ENCODE data around the gene TMED10. TPM values are rescaled to one million over a fixed set of nuclear protein-coding genes. Genes with fewer than 3 reads are reported as not detected.

Gene TMED10
- total RNA-seq, 2 donors from 2014 or later: 200 to 265 TPM

DNA sequence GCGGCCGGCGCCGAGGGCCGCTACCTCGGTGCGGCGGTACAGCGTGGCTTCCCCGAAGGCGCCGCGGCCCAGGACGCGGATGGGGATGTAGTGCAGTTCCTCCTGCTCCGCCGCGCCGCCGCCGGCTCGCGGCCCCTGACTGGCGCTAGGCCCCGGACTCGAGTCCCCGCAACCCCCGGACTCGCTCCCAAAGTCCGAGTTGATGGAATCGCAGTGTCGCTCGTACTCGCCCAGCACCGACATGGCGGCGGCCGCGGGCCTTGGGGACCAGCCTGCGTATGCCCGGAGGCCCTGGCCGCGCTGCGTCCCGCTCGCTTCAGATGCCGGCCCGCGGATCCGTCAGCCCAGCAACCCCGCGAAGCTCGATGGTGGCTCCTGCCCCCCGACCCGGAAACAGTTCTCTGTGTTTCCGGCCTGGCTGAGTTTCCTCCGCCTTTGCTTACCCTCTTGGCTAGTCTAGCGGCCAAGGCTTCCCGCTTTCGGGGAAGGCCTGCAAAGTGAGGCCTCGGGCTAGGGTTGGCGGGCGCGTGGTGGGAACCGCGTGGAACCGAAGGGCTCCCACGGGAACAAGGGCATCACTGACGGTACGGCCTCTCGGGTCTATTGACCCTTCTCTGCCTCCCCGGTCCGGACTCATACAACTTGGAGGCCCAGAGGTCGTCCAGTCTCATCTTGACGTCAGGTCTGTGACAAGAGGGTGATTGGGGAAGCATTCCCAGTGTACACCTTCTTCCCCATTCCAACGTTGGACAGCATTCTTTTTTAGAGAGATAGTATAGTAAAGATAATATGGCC, 49.5 kb downstream of the TMED10 start, which contains the start of gene NEK9:
NEK9 (minus strand) TSS at position 370 of the 795 bp plus-strand sequence; CDS start at position 243, 127 bp downstream.
- ATAC-seq: peak; percentile 97 to 98
- DNase-seq (ENCODE audit: low spot score): peak; percentile 92
- Mint-ChIP-seq H3K27me3 (no peaks in the 10 kb centered on the region), H3K9me3 (no peaks in the 10 kb centered on the region), H3K4me1 (ENCODE audit: low read depth in 2 of 2) (peaks cover 35% of the 10 kb centered on the region in 2 donors), H3K4me3 (peak within 1 kb of the TSS; percentile 93), H3K36me3 (peaks cover 14% of the 10 kb centered on the region), H3K27ac (peak within 1 kb of the TSS; percentile 90 to 95)

DNA sequence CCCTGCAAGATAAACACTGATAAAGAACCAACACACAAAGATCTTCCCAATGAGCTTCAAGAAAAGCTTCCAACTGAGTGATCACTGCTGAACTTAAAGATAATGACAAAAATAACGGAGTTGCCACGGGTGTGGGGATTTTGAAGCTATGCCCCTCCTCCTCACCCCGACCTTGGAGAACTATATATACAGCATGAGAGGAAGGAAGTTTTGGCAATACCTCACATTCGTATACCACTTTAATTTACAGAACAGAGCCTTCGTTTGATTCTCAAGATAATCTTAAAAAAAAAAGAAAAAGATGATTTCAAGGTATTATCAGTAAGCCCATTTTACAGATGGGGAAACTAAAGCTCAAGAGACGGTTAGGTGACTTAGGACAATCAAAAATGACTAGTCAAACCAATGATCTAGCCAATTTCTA, 50.3 kb downstream of the TMED10 start:
- ATAC-seq (no peak), DNase-seq (ENCODE audit: low spot score) (no peak)

DNA sequence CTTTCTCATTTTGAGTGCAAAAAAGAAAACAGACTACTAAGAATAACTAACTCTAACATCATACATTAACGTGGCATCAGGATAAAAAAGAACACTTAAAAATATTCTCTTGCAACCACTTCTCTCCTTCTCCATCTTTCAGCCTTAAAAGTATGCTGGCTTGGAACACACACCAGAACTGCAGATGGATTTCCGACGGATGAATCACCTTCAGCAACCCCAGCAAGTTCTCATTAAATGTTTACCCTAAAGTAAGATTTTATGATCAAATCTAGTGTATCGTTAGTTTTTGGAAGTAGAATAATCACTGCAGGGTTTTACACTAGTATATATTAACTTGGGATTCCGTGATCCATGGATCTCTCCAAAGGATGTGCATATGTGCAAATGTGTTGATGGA, 50.8 kb downstream of the TMED10 start:
- H3K9me3 Mint-ChIP-seq: no peaks in the 10 kb centered on the region
- H3K36me3 Mint-ChIP-seq: peaks cover 16% of the 10 kb centered on the region
- no peaks in the 10 kb centered on the region for H3K27me3 Mint-ChIP-seq
- peaks cover 35 to 38% of the 10 kb centered on the region in 2 donors for H3K4me1 Mint-ChIP-seq (ENCODE audit: low read depth in 2 of 2)
- H3K27ac Mint-ChIP-seq: peak overlapping the region; percentile 90 to 95
- DNase-seq (ENCODE audit: low spot score): no peak
- H3K4me3 Mint-ChIP-seq: peak overlapping the region; percentile 93
- no peak for ATAC-seq

More for the DNA sequence above, 50.3 kb downstream of the TMED10 start:
- Mint-ChIP-seq H3K9me3 (no peaks in the 10 kb centered on the region), H3K36me3 (peaks cover 15% of the 10 kb centered on the region), H3K4me3 (peak overlapping the region; percentile 93), H3K27ac (peak overlapping the region; percentile 90 to 95), H3K4me1 (ENCODE audit: low read depth in 2 of 2) (peaks cover 35 to 36% of the 10 kb centered on the region in 2 donors), H3K27me3 (no peaks in the 10 kb centered on the region)

DNA sequence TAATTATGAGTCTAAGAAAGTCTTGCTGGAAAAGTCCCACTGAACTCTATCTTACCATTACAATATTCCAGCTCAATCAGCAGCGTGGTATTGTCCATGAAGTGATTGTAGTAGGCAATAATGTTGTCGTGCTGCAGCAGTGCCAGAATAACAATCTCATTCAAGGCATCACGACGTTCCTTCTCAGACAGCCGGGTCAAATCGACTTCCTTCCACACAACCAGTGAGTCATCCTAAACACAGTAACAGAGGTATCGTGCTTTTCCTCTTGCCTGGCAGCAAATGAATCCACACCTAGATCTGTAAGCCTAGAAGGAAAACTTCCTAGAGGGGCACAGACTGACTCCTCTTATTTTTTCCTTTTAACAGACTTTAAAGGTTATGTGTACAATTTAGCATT, 52.4 kb downstream of the TMED10 start:
- no peak for ATAC-seq
- no peak for DNase-seq (ENCODE audit: low spot score)
- peaks cover 21% of the 10 kb centered on the region for H3K36me3 Mint-ChIP-seq
- H3K9me3 Mint-ChIP-seq: no peaks in the 10 kb centered on the region
- no peaks in the 10 kb centered on the region for H3K27me3 Mint-ChIP-seq
- peaks cover 35 to 38% of the 10 kb centered on the region in 2 donors for H3K4me1 Mint-ChIP-seq (ENCODE audit: low read depth in 2 of 2)
- peak overlapping the region; percentile 42 for H3K4me3 Mint-ChIP-seq
- H3K27ac Mint-ChIP-seq: peak overlapping the region; percentile 6 to 76

DNA sequence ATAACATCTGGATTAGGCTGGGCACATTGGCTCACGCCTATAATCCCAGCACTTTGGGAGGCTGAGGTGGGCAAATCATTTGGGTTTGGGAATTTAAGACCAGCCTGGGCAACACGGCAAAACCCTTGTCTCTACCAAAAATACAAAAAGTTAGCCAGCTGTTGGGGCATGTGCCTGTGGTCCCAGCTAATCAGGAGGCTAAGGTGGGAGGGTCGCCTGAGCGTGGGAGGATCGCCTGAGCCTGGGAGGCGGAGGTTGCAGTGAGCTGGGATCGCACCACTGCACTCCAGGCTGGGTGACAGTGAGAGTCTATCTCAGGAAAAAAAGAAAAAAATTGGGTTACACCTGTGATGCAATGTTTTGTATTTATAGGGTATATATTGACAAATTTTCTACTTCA, 54.9 kb downstream of the TMED10 start:
- no peaks in the 10 kb centered on the region for H3K27me3 Mint-ChIP-seq
- peak overlapping the region in 1 of 2 donors; percentile 8 for H3K27ac Mint-ChIP-seq
- peaks cover 24 to 25% of the 10 kb centered on the region in 2 donors for H3K4me1 Mint-ChIP-seq (ENCODE audit: low read depth in 2 of 2)
- no peak overlapping the region for H3K4me3 Mint-ChIP-seq
- DNase-seq (ENCODE audit: low spot score) (no peak), ATAC-seq (no peak)
- no peaks in the 10 kb centered on the region for H3K9me3 Mint-ChIP-seq
- peaks cover 19% of the 10 kb centered on the region for H3K36me3 Mint-ChIP-seq

GRCh38 chr14:75120541-75121291, 55.7 kb downstream of the TMED10 start:
- DNase-seq (ENCODE audit: low spot score): no peak

DNA sequence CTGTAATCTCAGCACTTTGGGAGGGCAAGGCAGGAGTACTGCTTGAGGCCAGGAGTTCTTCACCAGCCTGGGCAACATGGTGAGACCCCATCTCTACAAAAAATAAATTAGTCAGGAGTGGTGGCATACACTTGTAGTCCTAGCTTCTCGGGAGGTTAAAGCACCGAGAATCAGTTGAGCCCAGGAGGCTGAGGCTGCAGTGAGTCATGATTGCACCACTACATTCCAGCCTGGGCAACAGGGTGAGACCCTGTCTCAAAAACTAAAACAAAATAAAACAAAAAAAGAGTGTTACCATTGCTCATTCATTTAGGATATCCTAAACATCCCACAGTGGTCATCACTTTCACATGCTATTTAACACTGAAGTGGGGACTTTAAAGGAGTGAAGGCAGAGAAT, 57.4 kb downstream of the TMED10 start:
- DNase-seq (ENCODE audit: low spot score) (no peak), ATAC-seq (no peak)
- Mint-ChIP-seq H3K4me3 (no peak overlapping the region), H3K27me3 (no peaks in the 10 kb centered on the region), H3K36me3 (peaks cover 14% of the 10 kb centered on the region), H3K27ac (no peak overlapping the region), H3K9me3 (no peaks in the 10 kb centered on the region), H3K4me1 (ENCODE audit: low read depth in 2 of 2) (peaks cover 4 to 9% of the 10 kb centered on the region in 2 donors)

More at GRCh38 chr14:75120541-75121291, 55.7 kb downstream of the TMED10 start:
- Mint-ChIP-seq H3K27me3 (no peaks in the 10 kb centered on the region), H3K36me3 (peaks cover 14% of the 10 kb centered on the region), H3K4me3 (no peak overlapping the region), H3K4me1 (ENCODE audit: low read depth in 2 of 2) (peaks cover 17 to 18% of the 10 kb centered on the region in 2 donors), H3K9me3 (no peaks in the 10 kb centered on the region), H3K27ac (peak overlapping the region in 1 of 2 donors; percentile 8)
- no peak for ATAC-seq

DNA sequence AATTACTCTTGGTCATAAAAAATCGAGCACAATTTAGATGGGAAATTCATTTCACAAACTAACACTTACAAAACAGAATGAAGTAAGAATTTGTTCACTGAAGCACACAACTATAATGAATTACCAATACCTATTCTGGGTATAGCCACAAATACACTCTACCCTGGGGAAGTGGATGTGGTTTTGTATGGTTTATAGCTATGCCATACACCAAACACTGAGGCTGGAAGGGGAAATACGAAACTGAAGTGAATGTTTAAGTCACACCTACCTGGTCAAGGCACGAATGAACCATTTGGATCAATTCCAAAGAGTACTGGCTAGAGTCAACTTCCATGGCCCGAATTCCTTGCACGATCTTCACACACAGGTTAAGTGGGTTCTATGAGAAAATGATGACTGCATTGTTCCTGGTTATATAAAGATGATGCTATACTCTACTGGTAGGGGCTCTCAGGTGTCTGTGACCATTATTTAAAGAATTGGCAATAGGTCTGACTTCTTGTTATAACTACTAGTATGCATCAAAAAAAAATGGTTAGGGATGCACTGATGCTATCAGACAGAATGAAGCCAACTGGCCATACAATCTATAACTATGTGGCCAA, 62.4 kb downstream of the TMED10 start:
- Mint-ChIP-seq H3K4me1 (ENCODE audit: low read depth in 2 of 2) (peaks cover 0 to 6% of the 10 kb centered on the region in 2 donors), H3K27me3 (no peaks in the 10 kb centered on the region), H3K27ac (no peak overlapping the region), H3K4me3 (no peak overlapping the region), H3K9me3 (no peaks in the 10 kb centered on the region), H3K36me3 (peaks cover 30% of the 10 kb centered on the region)
- ATAC-seq (peak; percentile 67 to 85), DNase-seq (ENCODE audit: low spot score) (no peak)

DNA sequence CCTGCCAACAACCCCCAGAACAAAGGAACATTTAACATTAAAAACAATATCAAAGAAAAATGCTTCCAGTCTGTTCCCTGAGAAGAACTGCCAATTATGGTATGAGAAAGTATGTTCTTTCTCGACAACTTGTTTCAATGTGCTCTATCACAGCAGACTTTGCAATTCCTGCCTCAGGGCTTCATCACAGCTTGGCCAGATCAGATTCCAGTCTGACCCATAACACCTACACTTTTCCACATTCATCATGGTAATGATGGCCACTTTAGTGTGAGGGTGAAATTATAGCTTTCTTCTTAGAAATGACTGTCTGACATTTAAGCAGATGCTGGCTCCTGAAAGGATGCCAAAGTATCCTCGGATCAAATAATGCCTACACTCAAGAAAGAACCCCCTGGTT, 66.5 kb downstream of the TMED10 start:
- Mint-ChIP-seq H3K9me3 (no peaks in the 10 kb centered on the region), H3K4me3 (no peak overlapping the region), H3K36me3 (peaks cover 46% of the 10 kb centered on the region), H3K27me3 (no peaks in the 10 kb centered on the region), H3K4me1 (ENCODE audit: low read depth in 2 of 2) (peaks cover 0 to 6% of the 10 kb centered on the region in 2 donors), H3K27ac (no peak overlapping the region)
- no peak for ATAC-seq
- no peak for DNase-seq (ENCODE audit: low spot score)

DNA sequence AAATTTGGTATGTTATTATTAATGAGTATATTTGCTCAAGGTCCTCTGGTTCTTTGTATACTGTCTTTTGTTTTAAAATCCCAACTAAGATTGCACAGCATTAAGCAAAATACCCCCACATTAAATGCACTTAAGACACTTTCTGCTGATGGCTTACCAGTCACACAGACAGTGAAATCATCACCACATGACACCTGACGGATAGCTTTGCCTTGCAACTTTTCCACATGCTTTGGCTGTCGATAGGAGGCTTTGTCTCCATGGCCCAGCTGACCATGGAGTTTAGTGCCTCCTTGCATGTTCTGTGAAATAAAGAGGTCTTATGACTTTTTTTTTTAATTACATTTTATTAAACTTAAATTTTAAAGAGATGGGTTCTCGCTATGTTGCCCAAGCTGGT, 69.2 kb downstream of the TMED10 start:
- no peak for ATAC-seq
- DNase-seq (ENCODE audit: low spot score): no peak
- peak overlapping the region in 1 of 2 donors; percentile 31 for H3K27ac Mint-ChIP-seq
- H3K4me3 Mint-ChIP-seq: no peak overlapping the region
- H3K9me3 Mint-ChIP-seq: no peaks in the 10 kb centered on the region
- no peaks in the 10 kb centered on the region for H3K4me1 Mint-ChIP-seq (ENCODE audit: low read depth in 2 of 2)
- H3K27me3 Mint-ChIP-seq: no peaks in the 10 kb centered on the region
- peaks cover 48% of the 10 kb centered on the region for H3K36me3 Mint-ChIP-seq

DNA sequence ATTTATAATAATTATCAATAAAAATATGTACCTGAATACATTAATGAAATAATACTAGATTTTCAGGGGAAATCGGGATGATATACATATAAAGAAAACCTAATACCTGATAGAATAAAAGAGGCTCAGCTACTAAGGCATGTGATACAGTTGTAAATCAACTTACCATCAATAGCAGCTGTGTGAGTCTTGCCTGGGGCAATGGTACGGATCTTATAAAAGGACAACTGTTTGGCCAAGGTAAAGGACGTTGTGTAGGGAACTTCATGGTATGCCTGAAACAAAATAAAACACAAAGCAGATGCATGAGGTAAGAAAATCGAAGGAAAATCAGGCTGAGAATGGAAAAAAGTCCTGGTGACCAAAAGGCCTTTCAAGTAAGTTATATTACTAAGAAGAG, 74.9 kb downstream of the TMED10 start:
- peaks cover 33% of the 10 kb centered on the region for H3K36me3 Mint-ChIP-seq
- no peak for DNase-seq (ENCODE audit: low spot score)
- H3K9me3 Mint-ChIP-seq: no peaks in the 10 kb centered on the region
- no peaks in the 10 kb centered on the region for H3K27me3 Mint-ChIP-seq
- H3K4me1 Mint-ChIP-seq (ENCODE audit: low read depth in 2 of 2): no peaks in the 10 kb centered on the region
- H3K4me3 Mint-ChIP-seq: no peak overlapping the region
- ATAC-seq: no peak
- no peak overlapping the region for H3K27ac Mint-ChIP-seq

- no peaks in the 10 kb centered on the region for H3K9me3 Mint-ChIP-seq
- H3K27ac Mint-ChIP-seq: no peak overlapping the region
Observed at GRCh38 chr14:75098682-75099081, 77.7 kb downstream of the TMED10 start.

GRCh38 chr14:75098212-75098611, 78.2 kb downstream of the TMED10 start:
- peaks cover 22% of the 10 kb centered on the region for H3K36me3 Mint-ChIP-seq
- DNase-seq (ENCODE audit: low spot score) (no peak), ATAC-seq (no peak)
- H3K27ac Mint-ChIP-seq: no peak overlapping the region
- H3K27me3 Mint-ChIP-seq: no peaks in the 10 kb centered on the region
- H3K9me3 Mint-ChIP-seq: no peaks in the 10 kb centered on the region
- H3K4me3 Mint-ChIP-seq: no peak overlapping the region
- H3K4me1 Mint-ChIP-seq (ENCODE audit: low read depth in 2 of 2): no peaks in the 10 kb centered on the region

More at GRCh38 chr14:75098682-75099081, 77.7 kb downstream of the TMED10 start:
- no peak for ATAC-seq
- Mint-ChIP-seq H3K4me1 (ENCODE audit: low read depth in 2 of 2) (no peaks in the 10 kb centered on the region), H3K4me3 (no peak overlapping the region), H3K27me3 (no peaks in the 10 kb centered on the region), H3K36me3 (peaks cover 25% of the 10 kb centered on the region)
- DNase-seq (ENCODE audit: low spot score): no peak
